Prostate gland (tissue), 2 donors: ENCODE results near the gene TPRA1. TPM values are rescaled to one million over a fixed set of nuclear protein-coding genes. Genes with fewer than 3 reads are reported as not detected.

Experiments used
- DNase-seq: peaks from one replicate; pipeline ENCODE4 v3.0.0-alpha.2; 2019; ENCODE audit warnings: low spot score
- H3K27ac ChIP-seq, 2 donors: fragments of 200-600 bp; sonication (generic); 2 replicates each; pipeline ENCODE4 v1.5.1; 2017 to 2019
- H3K27me3 ChIP-seq: fragments of 200-600 bp; sonication (generic); replicated peaks from 2 replicates; pipeline ENCODE4 v1.5.1; 2019; ENCODE audit not compliant: insufficient read depth
- H3K36me3 ChIP-seq, 2 donors: fragments of 200-600 bp; sonication (generic); 1 replicate in 1 of 2; 2 replicates in 1 of 2; pipeline versions ENCODE4 v1.5.1 to v1.8.1; 2017 to 2019
- H3K4me1 ChIP-seq: fragments of 200-600 bp; sonication (generic); replicated peaks from 2 replicates; pipeline ENCODE4 v1.5.1; 2019
- H3K4me3 ChIP-seq, 2 donors: fragments of 200-600 bp; sonication (generic); 2 replicates each; pipeline ENCODE4 v1.5.1; 2017 to 2019
- H3K9me3 ChIP-seq: fragments of 200-600 bp; sonication (generic); 2 replicates; pipeline ENCODE4 v1.5.1; 2017
- POLR2A ChIP-seq: fragments of 450-650 bp; IDR thresholded peaks from one replicate; pipeline ENCODE4 v1.6.1; 2016; ENCODE audit warnings: antibody characterized with exemption, mild to moderate bottlenecking
- POLR2AphosphoS5 ChIP-seq: sonication (generic); formaldehyde crosslinking; IDR thresholded peaks from one replicate; pipeline ENCODE4 v1.6.1; 2017; ENCODE audit warnings: antibody characterized with exemption
- WGBS: methylation state at CpG from one replicate; pipeline ENCODE4 v1.1.5; 2018; 5-methylcytosine and 5-hydroxymethylcytosine counted together
- intact Hi-C: fragments of 100-400 bp; cut with DNase I; formaldehyde crosslinking; loops from one replicate; pipeline ENCODE4 v1.14.2; 2022
- total RNA-seq, 2 donors: library from RNA; depleted of rRNA; stranded (reverse); fragments of >200 nt; gene quantifications; one replicate each; pipeline ENCODE4 v1.1.0, GENCODE V29; 2016
- TF ChIP-seq, protein P1 (sequence below), 4 experiments: fragments of 200-600 bp in 2 of 4; fragments of 450-650 bp in 2 of 4; sonication (generic) in 2 of 4; IDR thresholded peaks; 1 replicate in 3 of 4; 2 replicates in 1 of 4; pipeline ENCODE4 v1.5.1; 2016 to 2019; ENCODE audit warnings: antibody characterized with exemption in 4 of 4, mild to moderate bottlenecking in 2 of 4, moderate library complexity in 2 of 4

The TPRA1 gene
- total RNA-seq, 2 donors from 2014 or later = 46.6 to 73.1 TPM

DNA sequence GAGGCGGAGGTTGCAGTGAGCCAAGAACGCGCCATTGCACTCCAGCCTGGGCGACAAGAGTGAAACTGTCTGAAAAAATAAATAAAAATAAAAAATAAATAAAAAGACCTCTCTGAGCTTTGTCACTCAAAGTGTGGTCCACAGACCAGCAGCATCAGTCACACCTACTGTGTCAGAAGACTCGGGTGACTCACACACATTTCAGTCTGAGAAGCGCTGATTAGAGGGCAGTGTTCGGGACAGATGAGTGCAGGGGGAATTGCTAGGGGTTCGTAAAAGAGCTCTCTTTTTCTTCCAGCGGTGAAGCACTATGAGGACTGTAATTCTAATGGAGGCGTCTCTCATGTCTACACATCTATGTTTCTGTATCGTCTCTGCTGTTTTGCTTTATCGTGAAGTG lies 44.1 kb upstream of the TPRA1 start:
- H3K27ac ChIP-seq = no peak overlapping the region
- WGBS = 92% methylated on average over 12 of the region's 12 CpGs
- no peak for TF ChIP-seq POLR2A

DNA sequence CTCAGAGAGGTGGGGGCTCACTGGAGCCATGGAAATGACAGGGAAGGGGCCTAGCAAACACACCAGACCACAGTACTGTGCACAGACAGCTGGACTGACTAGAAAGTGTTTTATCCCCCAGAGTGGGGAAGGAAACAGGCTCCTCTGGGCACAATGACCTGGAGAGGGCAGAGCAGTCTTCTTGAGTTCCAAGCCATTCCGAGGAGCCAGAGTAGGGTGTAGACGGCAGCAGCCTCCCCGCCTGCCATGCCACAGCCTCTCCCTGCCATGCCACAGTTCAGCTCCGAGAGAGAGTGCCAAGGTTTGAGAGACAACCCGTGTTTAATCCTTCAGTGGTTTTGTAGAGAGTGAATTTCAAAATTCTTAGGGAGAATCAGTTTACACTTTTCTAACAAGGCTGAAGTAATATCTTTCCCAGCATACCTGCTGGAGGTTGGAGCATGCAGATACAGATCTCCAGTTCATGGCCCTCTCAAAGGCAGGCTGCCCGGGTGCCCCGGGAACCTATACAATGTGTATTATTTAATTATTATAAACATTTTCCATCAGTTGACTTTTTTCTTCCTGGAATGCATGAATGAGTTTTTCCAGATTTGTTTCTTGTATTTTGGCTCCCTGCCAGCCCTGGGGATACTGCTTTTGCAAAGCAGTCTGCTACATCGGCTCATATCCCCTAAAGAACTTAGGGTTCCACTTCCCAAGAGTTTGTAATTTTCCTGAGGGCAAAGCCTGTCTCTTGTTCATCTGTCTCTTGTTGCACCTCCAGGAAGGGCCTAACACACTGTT lies 41.7 kb upstream of the TPRA1 start:
- DNase-seq = no peak
- H3K4me3 ChIP-seq = no peak overlapping the region
- H3K36me3 ChIP-seq = no peaks in the 10 kb centered on the region
- intact Hi-C loops = no loop called here
- 66% methylated on average over 8 of the region's 8 CpGs for WGBS
- H3K4me1 ChIP-seq = peaks cover 3% of the 10 kb centered on the region
- H3K27ac ChIP-seq = no peak overlapping the region
- H3K27me3 ChIP-seq = no peaks in the 10 kb centered on the region
- no peaks in the 10 kb centered on the region for H3K9me3 ChIP-seq
- TF ChIP-seq POLR2A (no peak), POLR2AphosphoS5 (no peak)
- TF ChIP-seq, protein P1, sequence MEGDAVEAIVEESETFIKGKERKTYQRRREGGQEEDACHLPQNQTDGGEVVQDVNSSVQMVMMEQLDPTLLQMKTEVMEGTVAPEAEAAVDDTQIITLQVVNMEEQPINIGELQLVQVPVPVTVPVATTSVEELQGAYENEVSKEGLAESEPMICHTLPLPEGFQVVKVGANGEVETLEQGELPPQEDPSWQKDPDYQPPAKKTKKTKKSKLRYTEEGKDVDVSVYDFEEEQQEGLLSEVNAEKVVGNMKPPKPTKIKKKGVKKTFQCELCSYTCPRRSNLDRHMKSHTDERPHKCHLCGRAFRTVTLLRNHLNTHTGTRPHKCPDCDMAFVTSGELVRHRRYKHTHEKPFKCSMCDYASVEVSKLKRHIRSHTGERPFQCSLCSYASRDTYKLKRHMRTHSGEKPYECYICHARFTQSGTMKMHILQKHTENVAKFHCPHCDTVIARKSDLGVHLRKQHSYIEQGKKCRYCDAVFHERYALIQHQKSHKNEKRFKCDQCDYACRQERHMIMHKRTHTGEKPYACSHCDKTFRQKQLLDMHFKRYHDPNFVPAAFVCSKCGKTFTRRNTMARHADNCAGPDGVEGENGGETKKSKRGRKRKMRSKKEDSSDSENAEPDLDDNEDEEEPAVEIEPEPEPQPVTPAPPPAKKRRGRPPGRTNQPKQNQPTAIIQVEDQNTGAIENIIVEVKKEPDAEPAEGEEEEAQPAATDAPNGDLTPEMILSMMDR (IDR thresholded peaks at IDR 0.05) = no peak

More for the DNA sequence above, 44.1 kb upstream of the TPRA1 start:
- Histone ChIP-seq H3K36me3 (no peaks in the 10 kb centered on the region), H3K9me3 (no peaks in the 10 kb centered on the region), H3K4me1 (peaks cover 3% of the 10 kb centered on the region), H3K4me3 (no peak overlapping the region), H3K27me3 (no peaks in the 10 kb centered on the region)
- no peak for DNase-seq
- intact Hi-C loops = no loop called here

DNA sequence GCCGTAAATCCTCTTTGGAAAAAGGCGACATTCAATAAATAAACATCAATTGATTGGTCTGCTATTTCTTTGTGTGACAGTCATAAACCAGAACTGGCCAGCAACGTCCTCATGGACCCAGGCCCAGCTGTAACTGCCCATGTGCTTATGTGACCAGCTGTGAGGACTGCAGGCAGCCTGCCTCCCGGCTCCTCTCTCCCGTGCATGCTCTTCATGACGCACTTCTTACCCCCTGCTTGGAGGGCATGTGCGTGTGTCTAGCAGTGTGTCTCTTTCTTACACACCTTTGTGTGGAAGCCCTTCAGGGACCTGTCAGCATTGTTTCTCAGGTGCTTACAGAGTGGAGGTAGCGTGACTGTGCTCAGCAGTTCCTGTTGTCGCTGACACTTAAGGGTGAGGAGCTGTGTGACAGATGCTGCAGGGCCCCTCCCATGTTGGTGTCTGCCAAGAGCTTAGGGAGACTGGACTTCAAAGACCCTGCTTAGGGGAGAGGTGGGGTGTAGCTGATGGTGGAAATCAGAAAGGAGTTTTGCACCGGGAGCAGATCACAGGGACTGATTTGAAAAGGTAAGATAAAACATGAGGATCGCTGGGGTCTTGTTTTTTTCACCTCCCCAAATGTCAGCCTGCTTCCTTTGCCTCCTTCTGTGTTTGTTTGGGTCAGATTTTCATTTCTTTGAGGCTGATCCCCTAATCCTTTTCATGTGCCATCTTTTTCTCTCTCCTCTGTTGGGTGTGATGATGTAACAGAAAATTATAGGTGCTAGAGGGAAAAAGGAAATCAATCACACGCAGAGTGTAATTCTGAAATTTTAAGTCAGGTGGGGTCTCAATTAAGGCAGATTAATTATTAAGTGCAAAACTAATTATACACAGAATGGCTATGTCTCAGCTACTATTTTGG lies 40.5 kb upstream of the TPRA1 start:
- no peak for TF ChIP-seq POLR2AphosphoS5
- Histone ChIP-seq H3K9me3 (no peaks in the 10 kb centered on the region), H3K4me1 (peaks cover 3% of the 10 kb centered on the region), H3K27me3 (no peaks in the 10 kb centered on the region), H3K27ac (no peak overlapping the region), H3K4me3 (no peak overlapping the region), H3K36me3 (no peaks in the 10 kb centered on the region)
- intact Hi-C loops = no loop called here
- WGBS = 85% methylated on average over 12 of the region's 12 CpGs
- DNase-seq = no peak

DNA sequence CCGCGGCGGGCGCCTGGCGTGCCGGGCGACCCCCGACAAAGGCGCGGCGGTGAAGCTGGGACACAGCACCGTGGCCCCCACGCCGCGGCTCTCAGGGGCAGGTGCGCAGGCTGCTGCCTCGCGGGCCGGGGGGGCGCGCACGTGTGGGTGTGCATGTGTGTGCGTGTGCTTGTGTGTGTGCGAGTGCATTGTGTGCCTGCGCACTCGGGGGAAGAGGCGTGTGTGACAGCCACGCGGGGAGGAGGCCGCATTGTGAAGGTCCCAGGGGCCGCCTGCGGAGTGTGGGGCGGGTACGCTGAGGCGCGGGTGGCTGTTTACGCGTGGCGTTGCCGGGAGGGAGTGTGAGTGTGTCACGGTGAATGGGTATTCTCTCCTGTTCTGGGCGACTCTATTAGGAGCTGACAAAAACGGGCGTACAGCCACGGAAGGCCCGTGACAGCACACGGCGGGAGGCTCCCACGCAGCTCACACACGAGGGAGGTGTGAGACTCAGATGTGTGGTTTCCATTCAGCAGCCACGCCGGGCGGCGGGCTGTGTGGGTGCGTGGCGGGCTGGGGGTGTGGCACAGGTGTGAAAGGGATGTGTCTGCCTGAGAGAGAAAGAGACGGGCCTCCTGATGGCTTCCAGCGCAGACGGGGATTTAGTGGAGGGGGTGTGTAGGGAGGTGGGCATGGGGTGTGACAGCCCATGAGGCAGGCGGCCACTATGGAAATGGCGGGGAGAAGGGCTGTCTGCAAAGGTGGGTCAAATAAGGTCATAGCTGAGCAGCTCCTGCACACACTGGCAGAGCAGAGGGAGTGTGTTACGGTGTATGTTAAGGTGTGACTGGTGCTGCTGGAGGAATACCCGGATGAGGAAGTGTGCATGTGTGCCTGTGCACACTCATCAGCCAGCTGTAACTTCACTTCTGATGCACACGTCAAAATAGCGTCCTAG lies 39.2 kb upstream of the TPRA1 start:
- Histone ChIP-seq H3K9me3 (no peaks in the 10 kb centered on the region), H3K4me3 (peak overlapping the region; percentile 35 to 48), H3K27ac (no peak overlapping the region), H3K36me3 (no peaks in the 10 kb centered on the region), H3K4me1 (peaks cover 3% of the 10 kb centered on the region), H3K27me3 (no peaks in the 10 kb centered on the region)
- DNase-seq = no peak
- WGBS = 13% methylated on average over 59 of the region's 65 CpGs
- TF ChIP-seq, protein P1 (IDR thresholded peaks at IDR 0.05) = no peak
- intact Hi-C loops = no loop called here

DNA sequence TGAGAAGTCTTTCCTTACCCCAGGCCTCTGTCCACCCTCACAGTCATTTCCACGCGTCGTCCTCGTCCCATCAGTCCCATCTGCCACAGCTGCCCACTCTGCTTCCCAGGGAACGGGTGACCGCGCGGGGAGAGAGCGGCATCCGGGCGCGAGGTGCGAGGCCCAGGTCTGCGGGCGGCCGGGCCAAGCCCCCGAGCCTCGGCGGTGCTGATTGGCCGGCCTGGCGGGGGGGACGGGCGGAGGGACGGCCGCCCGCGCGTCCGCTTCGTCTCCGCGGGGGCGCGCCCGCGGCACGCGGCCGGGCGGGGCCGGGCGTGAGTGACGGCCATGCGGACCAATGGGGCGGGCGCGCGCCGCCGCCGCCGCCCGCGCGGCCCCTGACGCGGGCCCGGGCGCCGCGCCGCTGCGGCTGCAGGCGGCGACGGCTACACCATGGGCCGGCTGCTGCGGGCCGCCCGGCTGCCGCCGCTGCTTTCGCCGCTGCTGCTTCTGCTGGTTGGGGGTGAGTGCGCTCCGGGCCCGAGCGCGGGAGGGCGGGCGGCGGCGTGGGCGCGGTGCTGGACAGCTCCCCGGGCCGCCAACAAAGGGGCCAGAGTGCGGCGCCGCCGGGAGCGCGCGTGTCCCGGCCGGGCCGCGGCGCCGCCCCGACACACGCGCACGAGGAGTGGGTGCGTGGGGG lies 38.4 kb upstream of the TPRA1 start, which contains the start of gene PODXL2:
TSS of gene PODXL2 (plus strand) at position 398 of the 679 bp plus-strand sequence. CDS start at position 433, 35 bp downstream.
- TF ChIP-seq POLR2AphosphoS5 = no peak
- TF ChIP-seq, protein P1 (IDR thresholded peaks at IDR 0.05) = no peak
- TF ChIP-seq POLR2A = no peak
- Histone ChIP-seq H3K27me3 (no peaks in the 10 kb centered on the region), H3K4me1 (peaks cover 3% of the 10 kb centered on the region), H3K27ac (no peak within 1 kb of the TSS), H3K4me3 (peak within 1 kb of the TSS; percentile 35 to 48), H3K9me3 (no peaks in the 10 kb centered on the region), H3K36me3 (no peaks in the 10 kb centered on the region)
- WGBS = 15% methylated on average over 34 of the region's 105 CpGs
- intact Hi-C loops = no loop called here
- peak; percentile 24 for DNase-seq
